ENCODE measurements around the gene ELMO1.

ELMO1 gene

DNA sequence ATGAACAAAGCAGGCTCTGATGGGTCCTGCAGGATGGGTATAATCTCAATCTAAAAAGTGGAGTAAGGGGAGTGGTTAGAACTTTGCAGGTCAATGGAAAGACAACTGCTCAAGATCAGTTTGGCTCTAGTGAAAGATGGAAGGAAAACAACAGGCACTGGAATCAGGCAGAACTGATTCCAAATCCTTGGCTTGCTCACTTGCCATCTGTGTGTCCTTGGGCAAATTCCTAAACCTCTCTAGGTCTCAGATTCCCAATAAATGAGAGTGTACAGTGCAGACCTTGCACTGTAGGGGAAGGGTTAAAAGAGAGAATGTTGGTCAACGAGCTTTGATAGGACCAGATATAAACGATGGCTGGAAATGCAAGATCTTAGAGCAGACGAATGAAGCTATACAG, 538.3 kb downstream of the ELMO1 start:
- DNase-seq (ENCODE audit: low spot score): no peak

- DNase-seq (ENCODE audit: low spot score): no peak
These were observed 541.6 kb downstream of the ELMO1 start for GRCh38 chr7:36906956-36907635.

DNA sequence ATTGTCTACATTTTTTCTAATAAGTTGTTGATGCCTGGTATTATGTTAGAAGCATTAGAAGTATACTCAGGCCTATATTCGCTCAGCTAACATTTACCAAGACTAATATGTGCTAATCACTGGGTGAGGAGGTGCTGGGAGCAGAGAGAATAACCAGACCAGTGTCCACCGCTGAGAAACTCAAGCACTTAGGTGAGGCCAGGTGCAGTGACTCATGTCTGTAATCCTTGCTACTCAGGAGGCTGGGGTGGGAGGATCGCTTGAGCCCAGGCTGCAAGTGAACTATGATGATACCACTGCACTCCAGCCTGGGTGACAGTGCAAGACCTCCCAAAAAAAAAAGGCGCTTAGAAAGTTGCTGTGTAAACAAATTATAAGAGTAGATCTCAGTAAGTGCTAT, 542.2 kb downstream of the ELMO1 start:
- no peak for DNase-seq (ENCODE audit: low spot score)

- DNase-seq (ENCODE audit: low spot score): no peak
These were observed 542.8 kb downstream of the ELMO1 start for GRCh38 chr7:36905841-36906240.

DNA sequence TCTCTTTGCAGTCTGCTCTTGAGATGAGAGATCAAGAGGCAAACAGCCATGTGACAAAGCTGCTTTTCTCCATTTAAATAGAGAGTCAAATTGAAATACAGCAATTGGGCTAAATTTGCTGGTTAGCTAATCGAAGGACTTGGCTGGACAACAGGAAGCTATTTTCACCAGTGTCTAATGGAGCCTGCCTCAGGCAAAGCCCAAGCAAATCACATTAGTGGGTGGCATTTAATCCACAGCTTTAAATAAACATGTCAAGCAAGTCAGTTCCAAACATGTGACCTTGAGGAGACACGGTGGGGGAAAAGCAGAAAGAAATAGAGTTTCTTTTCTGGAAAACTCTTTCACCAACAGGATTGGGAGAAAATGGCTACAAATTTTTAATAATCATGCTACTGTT, 543.9 kb downstream of the ELMO1 start:
- DNase-seq (ENCODE audit: low spot score): no peak

DNA sequence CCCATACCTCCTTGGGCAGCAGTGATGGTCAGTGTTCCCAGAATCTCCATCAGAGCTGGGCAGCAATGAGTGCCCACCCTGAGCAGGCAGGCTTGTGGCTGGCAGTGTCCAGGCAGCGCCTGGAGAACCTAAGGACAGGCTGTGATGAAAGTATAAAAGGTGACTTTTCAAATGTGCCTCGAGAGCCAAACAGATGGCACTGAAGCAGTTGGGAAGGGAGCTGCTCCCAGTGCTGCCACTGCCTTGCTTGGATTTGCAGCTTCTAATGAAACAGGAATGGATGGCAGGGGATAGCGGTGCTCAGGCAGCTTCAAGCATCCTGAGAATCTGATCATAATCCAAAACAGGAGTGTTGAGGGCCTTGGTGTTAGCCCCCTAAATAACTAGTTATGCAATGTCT, 544.6 kb downstream of the ELMO1 start:
- no peak for DNase-seq (ENCODE audit: low spot score)

GRCh38 chr7:36900988-36901710, 547.5 kb downstream of the ELMO1 start:
- DNase-seq (ENCODE audit: low spot score): no peak

GRCh38 chr7:36898186-36898585, 550.5 kb downstream of the ELMO1 start:
- DNase-seq (ENCODE audit: low spot score): no peak

- DNase-seq (ENCODE audit: low spot score): peak; percentile 69
These were observed 551.6 kb downstream of the ELMO1 start for GRCh38 chr7:36896956-36897590.

- DNase-seq (ENCODE audit: low spot score): no peak
These were observed 552.2 kb downstream of the ELMO1 start for GRCh38 chr7:36896418-36896817.

GRCh38 chr7:36895192-36895591, 553.5 kb downstream of the ELMO1 start:
- DNase-seq (ENCODE audit: low spot score): peak; percentile 71

GRCh38 chr7:36894190-36894589, 554.5 kb downstream of the ELMO1 start:
- DNase-seq (ENCODE audit: low spot score): no peak

DNA sequence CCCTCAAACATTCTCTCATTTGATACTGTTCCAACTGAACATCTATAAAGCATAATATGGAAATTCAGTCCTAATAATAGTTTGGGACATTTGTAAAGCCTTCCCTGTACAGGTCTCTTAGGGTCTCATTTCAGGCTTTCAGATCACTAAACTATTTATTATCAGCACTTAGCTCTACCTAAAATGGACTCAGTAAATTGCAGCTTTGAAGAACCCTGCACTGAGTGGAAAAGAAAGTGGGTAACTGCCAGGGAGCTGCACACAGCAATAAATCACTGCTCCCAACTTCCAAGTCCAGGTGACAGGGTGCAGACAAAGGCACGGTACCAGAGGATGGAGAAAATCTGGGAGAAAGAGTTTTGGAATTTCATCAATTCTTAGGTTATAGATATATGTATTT, 559.5 kb downstream of the ELMO1 start:
- DNase-seq (ENCODE audit: low spot score): no peak

DNA sequence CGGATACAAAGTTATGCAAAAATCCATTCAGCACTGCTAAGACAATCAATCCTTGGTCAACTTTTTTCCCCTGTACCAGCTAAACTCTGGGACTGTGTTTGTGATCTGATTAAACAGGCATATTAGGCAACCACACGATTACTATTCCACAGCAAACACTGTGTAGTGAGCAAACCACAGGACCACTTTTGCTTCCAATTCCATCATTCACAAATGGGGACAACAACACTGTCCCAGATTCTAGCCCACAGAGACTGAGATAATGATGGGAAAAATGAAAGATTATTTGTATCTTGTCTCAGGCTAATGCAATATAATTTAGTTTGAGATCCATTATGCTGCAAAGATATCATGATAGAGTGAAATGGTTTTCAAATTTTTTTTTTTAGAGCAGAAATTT, 560.7 kb downstream of the ELMO1 start:
- no peak for DNase-seq (ENCODE audit: low spot score)

DNA sequence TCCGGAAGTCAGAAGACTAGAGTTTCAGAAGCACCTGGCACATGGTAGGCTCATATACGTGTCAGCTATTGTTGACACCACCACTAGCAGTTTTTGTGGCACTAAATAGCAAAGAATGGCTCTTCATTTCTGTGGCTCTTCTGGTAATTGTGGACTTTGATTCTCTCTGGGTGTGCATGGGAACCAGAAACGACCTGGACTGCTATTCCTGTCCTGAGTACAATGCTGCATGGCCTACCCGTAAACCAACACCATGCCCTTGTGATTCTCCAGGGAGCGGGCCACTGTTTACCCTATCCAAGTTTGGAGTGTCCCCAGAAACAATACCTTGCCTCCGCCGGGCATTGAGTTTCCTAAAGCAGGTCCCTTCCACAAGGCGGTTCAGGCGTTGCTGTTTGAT, 561.4 kb downstream of the ELMO1 start:
- no peak for DNase-seq (ENCODE audit: low spot score)

GRCh38 chr7:36884910-36885309, 563.8 kb downstream of the ELMO1 start:
- DNase-seq (ENCODE audit: low spot score): no peak

GRCh38 chr7:36884351-36884750, 564.3 kb downstream of the ELMO1 start:
- DNase-seq (ENCODE audit: low spot score): no peak

DNA sequence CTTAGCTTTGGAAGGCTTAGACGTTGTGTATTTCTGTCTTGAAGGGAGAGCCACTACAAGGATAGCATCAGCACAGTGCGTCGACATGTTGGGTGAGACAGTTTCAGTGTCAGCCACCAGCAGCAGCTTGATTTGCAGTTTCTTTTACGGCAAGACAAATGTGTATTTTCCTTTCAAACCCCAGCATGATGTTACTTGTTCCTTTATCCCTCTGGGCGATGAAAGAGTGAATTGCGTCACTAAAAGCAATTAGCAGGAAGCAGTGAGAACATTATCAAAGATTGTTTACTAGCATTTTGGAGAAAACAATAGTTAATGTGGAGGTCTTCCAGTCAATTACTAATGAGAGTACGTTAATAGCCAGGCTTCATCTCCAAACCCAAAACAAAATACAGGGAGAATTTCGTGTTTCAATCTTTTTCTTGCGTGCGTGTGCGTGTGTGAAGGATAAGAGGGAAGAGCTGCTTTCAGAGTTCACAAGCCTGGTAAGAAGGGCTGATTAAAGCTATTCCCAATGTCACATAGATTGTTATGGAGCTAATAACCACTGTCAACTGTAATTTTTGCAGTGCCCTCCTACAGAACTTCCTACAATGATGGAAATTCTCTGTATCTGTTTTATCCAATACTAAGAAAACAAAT, 567.3 kb downstream of the ELMO1 start:
- no peak for DNase-seq (ENCODE audit: low spot score)

GRCh38 chr7:36880108-36880507, 568.6 kb downstream of the ELMO1 start:
- DNase-seq (ENCODE audit: low spot score): no peak

DNA sequence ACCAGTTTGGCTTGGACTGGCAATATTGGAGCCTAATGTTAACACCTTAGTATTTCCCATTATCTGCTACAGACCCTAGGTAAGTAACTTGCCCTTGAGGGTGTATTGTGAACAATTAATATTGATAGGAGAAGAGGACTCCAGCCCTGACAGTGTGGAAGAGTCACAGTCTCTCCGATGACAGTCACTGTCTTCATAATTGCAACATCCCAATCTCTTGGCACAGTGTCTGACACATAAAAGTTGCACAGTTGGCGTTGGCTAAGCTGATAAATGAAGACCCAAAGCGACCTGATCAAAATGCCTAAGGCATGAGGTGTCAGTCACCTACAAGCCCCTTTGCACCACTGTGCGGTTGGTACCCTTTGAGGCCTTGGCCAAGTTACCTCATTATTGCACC, 569.6 kb downstream of the ELMO1 start:
- DNase-seq (ENCODE audit: low spot score): no peak

- DNase-seq (ENCODE audit: low spot score): no peak
These were observed 570.4 kb downstream of the ELMO1 start for GRCh38 chr7:36878288-36878687.

DNA sequence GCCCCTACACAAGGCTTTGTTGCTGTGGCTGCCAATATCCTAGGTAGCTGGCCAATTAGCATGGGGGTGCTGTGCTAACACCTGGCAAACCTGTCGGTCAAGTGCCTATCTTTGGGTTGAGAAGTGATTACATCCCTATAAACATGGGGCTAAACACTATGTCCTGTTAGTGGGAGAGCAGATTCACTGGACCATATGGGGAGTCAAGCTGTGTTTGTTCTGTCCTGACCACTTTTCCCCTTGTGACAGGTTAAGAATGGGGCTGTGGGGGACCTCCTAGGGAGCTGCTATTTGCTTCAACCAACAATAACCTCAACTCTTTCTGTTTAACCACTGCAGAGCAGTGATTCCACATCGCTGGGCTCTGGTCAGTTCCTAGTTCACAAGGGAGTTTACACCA, 572.9 kb downstream of the ELMO1 start:
- DNase-seq (ENCODE audit: low spot score): no peak

GRCh38 chr7:36874041-36874440, 574.6 kb downstream of the ELMO1 start:
- no peak for DNase-seq (ENCODE audit: low spot score)
